H54 (cell line): ENCODE data around the gene RIPOR3.
"Not testable (repeated sequence)": the region's sequence is repeated elsewhere in the genome, so short reads cannot be mapped to it uniquely, and the experiment has no call there.

Experiments used
- DNase-seq: peaks from one replicate; pipeline ENCODE4 v3.0.0; 2011; ENCODE audit warnings: low spot score, mixed read lengths; ENCODE audit not compliant: insufficient read length
- FAIRE-seq: peaks from 3 replicates; lab custom pipeline; 2011; peaks lifted over from hg19 to GRCh38; lab: Jason Lieb, UNC
- POLR2A ChIP-seq: IDR thresholded peaks from 2 replicates; pipeline ENCODE4 v1.6.1; 2011; ENCODE audit warnings: low read depth, mild to moderate bottlenecking, low read length

Gene RIPOR3

GRCh38 chr20:50673146-50673465 lies 18.2 kb downstream of the RIPOR3 start:
- TF ChIP-seq POLR2A = no peak
- FAIRE-seq = no peak

GRCh38 chr20:50672400-50673145 lies 18.8 kb downstream of the RIPOR3 start:
- FAIRE-seq = no peak
- TF ChIP-seq POLR2A = no peak
- no peak for DNase-seq

More at GRCh38 chr20:50673146-50673465, 18.2 kb downstream of the RIPOR3 start:
- DNase-seq = no peak

GRCh38 chr20:50671626-50672025 lies 19.7 kb downstream of the RIPOR3 start:
- no peak for DNase-seq
- TF ChIP-seq POLR2A = no peak

GRCh38 chr20:50671010-50671409 lies 20.3 kb downstream of the RIPOR3 start:
- not testable (repeated sequence) for FAIRE-seq, DNase-seq

More at GRCh38 chr20:50671626-50672025, 19.7 kb downstream of the RIPOR3 start:
- no peak for FAIRE-seq

- DNase-seq = peak; percentile 47
- FAIRE-seq = no peak
- TF ChIP-seq POLR2A = no peak
Measured at GRCh38 chr20:50670126-50670862, 21.0 kb downstream of the RIPOR3 start.

- no peak for FAIRE-seq
- TF ChIP-seq POLR2A = no peak
Measured at GRCh38 chr20:50668798-50669197, 22.5 kb downstream of the RIPOR3 start.

GRCh38 chr20:50668326-50668725 lies 23.0 kb downstream of the RIPOR3 start:
- DNase-seq (no peak), FAIRE-seq (no peak)
- no peak for TF ChIP-seq POLR2A

More at GRCh38 chr20:50668798-50669197, 22.5 kb downstream of the RIPOR3 start:
- no peak for DNase-seq

GRCh38 chr20:50666709-50667298 lies 24.5 kb downstream of the RIPOR3 start:
- TF ChIP-seq POLR2A = no peak
- FAIRE-seq = no peak

GRCh38 chr20:50664254-50664653 lies 27.1 kb downstream of the RIPOR3 start:
- DNase-seq (no peak), FAIRE-seq (no peak)
- TF ChIP-seq POLR2A = no peak

More at GRCh38 chr20:50666709-50667298, 24.5 kb downstream of the RIPOR3 start:
- DNase-seq = no peak

GRCh38 chr20:50663095-50663821 lies 28.1 kb downstream of the RIPOR3 start:
- FAIRE-seq (no peak), DNase-seq (no peak)
- no peak for TF ChIP-seq POLR2A

GRCh38 chr20:50659975-50660670 lies 31.2 kb downstream of the RIPOR3 start:
- TF ChIP-seq POLR2A = no peak
- DNase-seq = no peak
- no peak for FAIRE-seq

GRCh38 chr20:50658804-50659380 lies 32.5 kb downstream of the RIPOR3 start:
- DNase-seq = no peak
- FAIRE-seq = no peak

More at GRCh38 chr20:50658804-50659380, 32.5 kb downstream of the RIPOR3 start:
- TF ChIP-seq POLR2A = no peak
